Esophagus (tissue), 2 donors: ENCODE measurements around the gene PCDHGB5. TPM values are rescaled to one million over a fixed set of nuclear protein-coding genes. Genes with fewer than 3 reads are reported as not detected.
"Not testable (repeated sequence)": the region's sequence is repeated elsewhere in the genome, so short reads cannot be mapped to it uniquely, and the experiment has no call there.

ENCODE experiments used
- H3K27ac ChIP-seq, 2 donors: one replicate each; pipeline ENCODE4 v1.5.1; 2013; ENCODE audit warnings: low read depth in 2 of 2, mild to moderate bottlenecking in 2 of 2, inconsistent platforms in 1 of 2, low read length in 1 of 2, moderate library complexity in 1 of 2
- H3K27me3 ChIP-seq, 2 donors: one replicate each; pipeline ENCODE4 v1.6.1; 2013; ENCODE audit warnings: low read length in 2 of 2, control low read depth in 1 of 2, mild to moderate bottlenecking in 1 of 2; ENCODE audit not compliant: insufficient read depth in 2 of 2, control insufficient read depth in 1 of 2
- H3K36me3 ChIP-seq, 2 donors: one replicate each; pipeline ENCODE4 v1.6.1; 2013; ENCODE audit warnings: low read length in 1 of 2; ENCODE audit not compliant: control insufficient read depth in 2 of 2, insufficient read depth in 2 of 2
- H3K4me1 ChIP-seq, 2 donors: one replicate each; pipeline ENCODE4 v1.6.1; 2013; ENCODE audit warnings: low read length in 1 of 2; ENCODE audit not compliant: control insufficient read depth in 2 of 2, insufficient read depth in 2 of 2
- H3K4me3 ChIP-seq, 2 donors: one replicate each; pipeline ENCODE4 v1.5.1; 2013; ENCODE audit warnings: low read length in 2 of 2, mild to moderate bottlenecking in 2 of 2, low read depth in 1 of 2, moderate library complexity in 1 of 2
- H3K9me3 ChIP-seq, 2 donors: one replicate each; pipeline ENCODE4 v1.6.1; 2013; ENCODE audit warnings: mild to moderate bottlenecking in 2 of 2, low read depth in 1 of 2, low read length in 1 of 2, moderate library complexity in 1 of 2; ENCODE audit not compliant: control insufficient read depth in 2 of 2, insufficient read depth in 1 of 2
- WGBS, 2 donors: extraction: QIAGEN DNeasy Blood & Tissue Kit; methylation state at CpG; one replicate each; pipeline ENCODE4 v1.1.7; 2013; 5-methylcytosine and 5-hydroxymethylcytosine counted together
- polyA plus RNA-seq, 2 donors: library from polyadenylated mRNA; stranded (reverse); fragments of 200-250 nt; gene quantifications; one replicate each; pipeline ENCODE4 v1.2.3, GENCODE V29; 2013
- donor health status: healthy with polysubstance abuse.
- donor health status: Bipolar disorder and iron deficiency.

PCDHGB5 gene
- polyA plus RNA-seq = 1 to 10 TPM; 1.0 to 1.7 TPM

DNA sequence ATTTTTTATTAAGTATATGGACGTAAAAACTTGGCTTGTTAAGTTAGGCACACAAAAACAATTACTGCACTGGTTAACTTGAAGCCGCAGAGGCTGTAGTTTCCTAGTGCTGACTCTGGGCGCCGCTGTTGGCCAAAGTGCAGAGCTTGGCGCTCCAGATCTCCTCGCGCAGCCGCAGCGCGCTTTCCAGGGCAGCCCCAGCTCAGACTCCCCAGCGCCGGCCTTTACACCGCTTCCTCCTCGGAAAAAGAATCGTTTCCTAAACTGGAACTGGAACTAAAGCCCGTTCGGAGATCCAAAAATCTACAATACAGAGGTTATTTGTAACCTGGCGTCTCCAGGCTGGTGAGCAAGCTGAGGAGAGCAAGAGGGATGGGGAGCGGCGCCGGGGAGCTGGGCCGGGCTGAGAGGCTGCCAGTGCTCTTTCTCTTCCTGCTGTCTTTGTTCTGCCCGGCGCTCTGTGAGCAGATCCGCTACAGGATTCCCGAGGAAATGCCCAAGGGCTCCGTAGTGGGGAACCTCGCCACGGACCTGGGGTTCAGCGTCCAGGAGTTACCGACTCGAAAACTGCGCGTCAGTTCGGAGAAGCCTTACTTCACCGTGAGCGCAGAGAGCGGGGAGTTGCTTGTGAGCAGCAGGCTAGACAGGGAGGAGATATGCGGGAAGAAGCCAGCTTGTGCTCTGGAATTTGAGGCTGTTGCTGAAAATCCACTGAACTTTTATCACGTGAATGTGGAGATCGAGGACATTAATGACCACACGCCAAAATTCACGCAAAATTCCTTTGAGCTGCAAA, at the start of gene PCDHGB5:
Gene PCDHGB5, plus strand, starts transcription at position 192 of the 796 bp plus-strand sequence. Its CDS starts 181 bp downstream, at position 373.
- H3K4me1 ChIP-seq, H3K27me3 ChIP-seq, H3K36me3 ChIP-seq, H3K27ac ChIP-seq: not testable (repeated sequence)
- Histone ChIP-seq H3K9me3 (peaks cover 32 to 38% of the 10 kb centered on the region in 2 donors), H3K4me3 (peak within 1 kb of the TSS in 1 of 2 donors; percentile 30)
- WGBS, 2 donors = 9 to 12% methylated on average over 21 to 25 of the region's 43 CpGs

DNA sequence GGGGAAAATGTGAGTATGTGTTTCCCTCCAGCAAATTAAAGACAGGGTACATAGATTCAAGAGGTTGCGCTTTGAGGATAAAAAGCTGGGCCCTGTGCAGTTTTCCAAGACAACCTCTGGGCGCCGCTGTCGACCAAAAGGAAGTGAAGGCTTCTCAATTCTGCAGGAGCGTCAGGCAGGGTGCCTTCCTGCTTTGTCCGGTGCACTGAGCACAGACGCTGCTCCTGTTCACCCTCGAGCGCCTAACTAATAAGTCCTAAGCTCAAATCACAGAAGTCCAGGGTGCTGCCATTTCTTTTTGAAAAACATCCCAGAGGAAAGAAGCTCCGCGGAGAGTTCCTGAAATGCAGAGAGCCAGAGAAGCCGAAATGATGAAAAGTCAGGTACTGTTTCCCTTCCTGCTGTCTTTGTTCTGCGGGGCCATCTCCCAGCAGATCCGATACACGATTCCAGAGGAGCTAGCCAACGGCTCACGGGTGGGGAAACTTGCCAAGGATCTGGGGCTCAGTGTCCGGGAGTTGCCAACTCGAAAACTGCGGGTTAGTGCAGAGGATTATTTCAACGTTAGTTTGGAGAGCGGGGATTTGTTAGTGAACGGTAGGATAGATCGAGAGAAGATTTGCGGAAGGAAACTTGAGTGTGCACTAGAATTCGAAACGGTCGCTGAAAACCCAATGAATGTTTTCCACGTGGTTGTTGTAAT, 47.7 kb upstream of the PCDHGB5 start, which contains the start of gene PCDHGB1:
Gene PCDHGB1, plus strand, starts transcription at position 183 of the 703 bp plus-strand sequence. Its CDS starts 162 bp downstream, at position 345.
- Histone ChIP-seq H3K27ac (no peak within 1 kb of the TSS), H3K27me3 (peaks cover 0 to 3% of the 10 kb centered on the region in 2 donors), H3K36me3 (no peaks in the 10 kb centered on the region), H3K4me1 (peaks cover 0 to 2% of the 10 kb centered on the region in 2 donors), H3K4me3 (peak within 1 kb of the TSS in 1 of 2 donors; percentile 37), H3K9me3 (peaks cover 17 to 38% of the 10 kb centered on the region in 2 donors)
- 25 to 26% methylated on average over 29 of the region's 29 CpGs for WGBS, 2 donors

DNA sequence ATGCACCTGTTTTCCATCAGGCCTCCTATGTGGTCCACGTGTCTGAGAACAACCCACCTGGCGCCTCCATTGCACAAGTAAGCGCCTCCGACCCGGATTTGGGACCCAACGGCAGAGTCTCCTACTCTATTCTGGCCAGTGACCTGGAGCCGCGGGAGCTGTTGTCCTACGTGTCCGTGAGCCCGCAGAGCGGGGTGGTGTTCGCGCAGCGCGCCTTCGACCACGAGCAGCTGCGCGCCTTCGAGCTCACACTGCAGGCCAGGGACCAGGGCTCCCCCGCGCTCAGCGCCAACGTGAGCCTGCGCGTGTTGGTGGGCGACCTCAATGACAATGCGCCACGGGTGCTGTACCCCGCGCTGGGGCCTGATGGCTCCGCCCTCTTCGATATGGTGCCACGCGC, 46.2 kb upstream of the PCDHGB5 start:
- Histone ChIP-seq H3K36me3 (no peaks in the 10 kb centered on the region), H3K4me1 (peaks cover 0 to 2% of the 10 kb centered on the region in 2 donors), H3K27me3 (peaks cover 0 to 3% of the 10 kb centered on the region in 2 donors), H3K27ac (no peak overlapping the region), H3K9me3 (peaks cover 25 to 46% of the 10 kb centered on the region in 2 donors), H3K4me3 (no peak overlapping the region)
- 40 to 42% methylated on average over 31 to 36 of the region's 36 CpGs for WGBS, 2 donors

DNA sequence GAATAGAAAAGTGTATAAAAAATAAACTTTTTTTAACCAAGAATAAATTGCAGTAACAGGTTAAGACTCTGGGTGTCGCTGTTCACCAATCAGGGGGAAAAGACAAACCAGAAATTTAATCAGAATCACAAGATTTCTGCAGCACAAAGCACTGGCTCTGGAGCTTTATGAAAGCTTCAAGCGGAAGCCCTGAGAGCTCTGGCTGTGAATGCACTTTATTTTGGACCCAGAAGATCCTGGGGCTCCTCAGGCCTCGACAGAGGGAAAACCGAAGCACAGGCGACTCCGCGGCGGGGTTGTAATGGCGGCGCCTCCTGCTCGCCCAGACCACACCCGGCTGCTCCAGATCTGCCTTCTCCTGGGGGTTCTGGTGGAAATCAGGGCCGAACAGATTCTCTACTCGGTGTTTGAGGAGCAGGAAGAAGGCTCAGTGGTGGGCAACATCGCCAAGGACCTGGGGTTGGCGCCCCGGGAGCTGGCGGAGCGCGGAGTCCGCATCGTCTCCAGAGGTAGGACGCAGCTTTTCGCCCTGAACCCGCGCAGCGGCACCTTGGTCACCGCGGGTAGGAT, 42.8 kb upstream of the PCDHGB5 start, which contains the start of gene PCDHGA4:
Gene PCDHGA4, plus strand, starts transcription at position 122 of the 570 bp plus-strand sequence. Its CDS starts 87 bp downstream, at position 209.
- H3K9me3 ChIP-seq = peaks cover 32 to 53% of the 10 kb centered on the region in 2 donors
- H3K4me3 ChIP-seq = peak within 1 kb of the TSS in 1 of 2 donors; percentile 27
- no peaks in the 10 kb centered on the region for H3K36me3 ChIP-seq
- 23 to 25% methylated on average over 29 of the region's 29 CpGs for WGBS, 2 donors
- no peak within 1 kb of the TSS for H3K27ac ChIP-seq
- peaks cover 0 to 3% of the 10 kb centered on the region in 2 donors for H3K27me3 ChIP-seq
- H3K4me1 ChIP-seq = peaks cover 0 to 2% of the 10 kb centered on the region in 2 donors

DNA sequence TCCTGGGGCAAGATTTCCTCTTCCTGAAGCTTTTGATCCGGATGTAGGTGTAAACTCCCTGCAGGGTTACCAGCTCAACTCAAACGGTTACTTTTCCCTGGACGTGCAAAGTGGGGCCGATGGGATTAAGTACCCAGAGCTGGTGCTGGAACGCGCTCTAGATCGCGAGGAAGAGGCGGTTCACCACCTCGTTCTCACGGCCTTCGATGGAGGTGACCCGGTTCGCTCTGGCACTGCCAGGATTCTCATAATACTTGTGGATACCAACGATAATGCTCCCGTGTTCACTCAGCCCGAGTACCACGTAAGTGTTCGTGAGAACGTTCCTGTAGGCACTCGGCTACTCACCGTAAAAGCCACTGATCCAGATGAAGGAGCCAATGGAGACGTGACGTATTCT, 42.1 kb upstream of the PCDHGB5 start:
- WGBS, 2 donors = 55 to 56% methylated on average over 24 of the region's 24 CpGs
- peaks cover 31 to 54% of the 10 kb centered on the region in 2 donors for H3K9me3 ChIP-seq
- H3K36me3 ChIP-seq = no peaks in the 10 kb centered on the region
- H3K4me3 ChIP-seq = no peak overlapping the region
- H3K27me3 ChIP-seq = peaks cover 0 to 8% of the 10 kb centered on the region in 2 donors
- no peak overlapping the region for H3K27ac ChIP-seq
- H3K4me1 ChIP-seq = peaks cover 0 to 2% of the 10 kb centered on the region in 2 donors

DNA sequence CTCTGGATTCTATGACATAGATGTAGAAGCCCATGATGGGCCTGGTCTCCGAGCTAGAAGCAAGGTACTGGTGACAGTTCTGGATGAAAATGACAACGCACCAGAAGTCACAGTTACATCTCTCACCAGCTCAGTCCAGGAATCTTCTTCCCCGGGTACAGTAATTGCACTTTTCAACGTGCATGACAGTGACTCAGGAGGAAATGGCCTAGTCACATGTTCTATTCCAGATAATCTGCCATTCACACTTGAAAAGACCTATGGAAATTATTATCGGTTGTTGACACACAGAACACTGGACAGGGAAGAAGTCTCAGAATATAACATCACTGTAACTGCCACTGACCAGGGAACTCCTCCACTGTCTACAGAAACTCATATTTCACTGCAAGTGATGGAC, 41.6 kb upstream of the PCDHGB5 start:
- no peak overlapping the region for H3K4me3 ChIP-seq
- H3K4me1 ChIP-seq = no peaks in the 10 kb centered on the region
- no peak overlapping the region for H3K27ac ChIP-seq
- WGBS, 2 donors = 65 to 71% methylated on average over 5 of the region's 5 CpGs
- H3K27me3 ChIP-seq = peaks cover 0 to 5% of the 10 kb centered on the region in 2 donors
- peaks cover 33 to 53% of the 10 kb centered on the region in 2 donors for H3K9me3 ChIP-seq
- H3K36me3 ChIP-seq = no peaks in the 10 kb centered on the region

- H3K27me3 ChIP-seq = peaks cover 0 to 5% of the 10 kb centered on the region in 2 donors
- peaks cover 0 to 4% of the 10 kb centered on the region in 2 donors for H3K4me1 ChIP-seq
- H3K36me3 ChIP-seq = no peaks in the 10 kb centered on the region
- no peak overlapping the region for H3K27ac ChIP-seq
- H3K9me3 ChIP-seq = peaks cover 33 to 53% of the 10 kb centered on the region in 2 donors
- WGBS, 2 donors = 45 to 52% methylated on average over 19 of the region's 19 CpGs
- no peak overlapping the region for H3K4me3 ChIP-seq
Observed at GRCh38 chr5:141356950-141357349, 40.8 kb upstream of the PCDHGB5 start.

DNA sequence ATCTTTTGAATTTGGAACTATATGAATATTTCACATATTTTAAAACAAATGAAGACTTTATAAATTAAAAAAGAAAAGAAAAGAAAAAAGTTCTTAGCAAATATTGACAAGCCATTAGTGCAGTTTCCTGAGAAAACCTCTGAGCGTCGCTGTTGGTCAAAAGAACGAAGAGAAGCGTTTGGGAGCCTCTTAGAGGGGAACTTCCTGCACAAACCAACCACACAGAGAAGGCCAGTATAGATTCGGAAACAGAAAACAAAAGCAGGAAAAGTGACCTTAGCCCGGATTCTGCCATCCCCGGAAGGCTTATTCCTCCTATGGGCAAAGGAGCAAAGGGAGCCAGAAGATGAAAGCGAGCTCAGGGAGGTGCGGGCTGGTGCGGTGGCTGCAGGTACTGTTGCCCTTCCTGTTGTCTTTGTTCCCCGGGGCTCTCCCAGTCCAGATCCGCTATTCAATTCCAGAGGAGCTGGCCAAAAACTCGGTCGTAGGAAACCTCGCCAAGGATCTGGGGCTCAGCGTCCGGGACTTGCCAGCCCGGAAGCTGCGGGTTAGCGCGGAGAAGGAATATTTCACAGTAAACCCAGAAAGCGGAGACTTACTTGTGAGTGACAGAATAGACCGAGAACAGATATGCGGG, 37.8 kb upstream of the PCDHGB5 start, which contains the start of gene PCDHGB2:
Gene PCDHGB2, plus strand, starts transcription at position 205 of the 637 bp plus-strand sequence. Its CDS starts 142 bp downstream, at position 347.
- WGBS, 2 donors = 19 to 21% methylated on average over 24 of the region's 24 CpGs
- no peak within 1 kb of the TSS for H3K27ac ChIP-seq
- H3K4me3 ChIP-seq = peak within 1 kb of the TSS; percentile 18 to 40
- H3K4me1 ChIP-seq = peaks cover 0 to 4% of the 10 kb centered on the region in 2 donors
- peaks cover 41 to 59% of the 10 kb centered on the region in 2 donors for H3K9me3 ChIP-seq
- H3K27me3 ChIP-seq = peaks cover 0 to 5% of the 10 kb centered on the region in 2 donors
- H3K36me3 ChIP-seq = no peaks in the 10 kb centered on the region

- Histone ChIP-seq H3K36me3 (no peaks in the 10 kb centered on the region), H3K9me3 (peaks cover 38 to 59% of the 10 kb centered on the region in 2 donors), H3K4me1 (peaks cover 0 to 4% of the 10 kb centered on the region in 2 donors), H3K27me3 (peaks cover 0 to 5% of the 10 kb centered on the region in 2 donors), H3K27ac (no peak overlapping the region), H3K4me3 (no peak overlapping the region)
- WGBS, 2 donors = 36 to 45% methylated on average over 15 of the region's 15 CpGs
Observed at GRCh38 chr5:141360685-141361084, 37.1 kb upstream of the PCDHGB5 start.
